Mucosa of descending colon (tissue), 3 donors: ENCODE results near the gene CACNA2D3. TPM values are rescaled to one million over a fixed set of nuclear protein-coding genes. Genes with fewer than 3 reads are reported as not detected.

Experiments used
- ATAC-seq: fragments of 200-7000 bp; cut with Tn5 transposase; one replicate; pipeline ENCODE4 v1.9.1; 2020; ENCODE audit warnings: mild to moderate bottlenecking, moderate library complexity
- DNase-seq, 3 donors: peaks; one replicate each; pipeline ENCODE4 v3.0.0-alpha.2; 2020
- H3K36me3 ChIP-seq: fragments of 200-600 bp; one replicate; pipeline ENCODE4 v1.8.0; 2021; ENCODE audit warnings: low read depth, mild to moderate bottlenecking
- H3K4me1 ChIP-seq: fragments of 200-600 bp; one replicate; pipeline ENCODE4 v1.8.0; 2021; ENCODE audit warnings: low read depth, mild to moderate bottlenecking
- H3K4me3 ChIP-seq: fragments of 200-600 bp; one replicate; pipeline ENCODE4 v1.8.0; 2021; ENCODE audit warnings: mild to moderate bottlenecking
- H3K9me3 ChIP-seq: fragments of 200-600 bp; one replicate; pipeline ENCODE4 v1.8.0; 2021; ENCODE audit warnings: mild to moderate bottlenecking
- CTCF ChIP-seq: fragments of 200-600 bp; IDR thresholded peaks from one replicate; pipeline ENCODE4 v1.8.0; 2022; ENCODE audit warnings: antibody characterized with exemption, mild to moderate bottlenecking
- intact Hi-C, 2 donors: fragments of 100-400 bp; cut with DNase I in 1 of 2; cut with micrococcal nuclease in 1 of 2; formaldehyde crosslinking; loops; one replicate each; pipeline versions ENCODE4 v1.11.0 to v1.11.1; 2022; cut with DNase I, micrococcal nuclease
- total RNA-seq, 3 donors: library from RNA; stranded (reverse); fragmentation: NEBNext Ultra II Directional in 2 of 3; extraction: Animal tissue kit (Norgen Biotek cat#: 25700) in 2 of 3; gene quantifications; one replicate each; pipeline versions ENCODE4 v1.2.1 to v1.2.4, GENCODE V29; 2021 to 2023
- donor health status: DM: no; HTN: no; CAD: no; lungs with moderate emphysema.
- donor health status: DM: no; HTN: no; CAD: no.
- donor health status: DM: no; HTN: yes; CAD: no.

Gene CACNA2D3
- total RNA-seq, 3 donors from 2014 or later, result 0.34 to 3.5 (median 0.55) TPM

GRCh38 chr3:54955941-54956340 lies 833.6 kb downstream of the CACNA2D3 start:
- Histone ChIP-seq H3K9me3 (no peaks in the 10 kb centered on the region), H3K4me1 (no peaks in the 10 kb centered on the region), H3K36me3 (no peaks in the 10 kb centered on the region), H3K4me3 (no peak overlapping the region)
- no peak for TF ChIP-seq CTCF
- no peak for ATAC-seq
- DNase-seq, result no peak
- intact Hi-C loops, result no loop called here

- Histone ChIP-seq H3K4me3 (no peak overlapping the region), H3K36me3 (no peaks in the 10 kb centered on the region), H3K4me1 (no peaks in the 10 kb centered on the region), H3K9me3 (no peaks in the 10 kb centered on the region)
- intact Hi-C loops, result no loop called here
- DNase-seq (no peak), ATAC-seq (no peak)
- TF ChIP-seq CTCF, result no peak
These were observed 835.4 kb downstream of the CACNA2D3 start for GRCh38 chr3:54957711-54958110.

GRCh38 chr3:54960082-54960481 lies 837.7 kb downstream of the CACNA2D3 start:
- TF ChIP-seq CTCF, result no peak
- Histone ChIP-seq H3K9me3 (no peaks in the 10 kb centered on the region), H3K4me3 (no peak overlapping the region), H3K36me3 (no peaks in the 10 kb centered on the region), H3K4me1 (no peaks in the 10 kb centered on the region)
- DNase-seq, result no peak
- no peak for ATAC-seq
- intact Hi-C loops, result no loop called here

GRCh38 chr3:54960701-54961100 lies 838.3 kb downstream of the CACNA2D3 start:
- no peak for ATAC-seq
- H3K9me3 ChIP-seq, result no peaks in the 10 kb centered on the region
- no peak for DNase-seq
- TF ChIP-seq CTCF, result no peak
- H3K4me3 ChIP-seq, result no peak overlapping the region
- intact Hi-C loops, result no loop called here
- H3K36me3 ChIP-seq, result no peaks in the 10 kb centered on the region
- no peaks in the 10 kb centered on the region for H3K4me1 ChIP-seq

GRCh38 chr3:54962200-54962599 lies 839.8 kb downstream of the CACNA2D3 start:
- no peak for TF ChIP-seq CTCF
- no peaks in the 10 kb centered on the region for H3K9me3 ChIP-seq
- no peak for DNase-seq
- no peaks in the 10 kb centered on the region for H3K4me1 ChIP-seq
- ATAC-seq, result no peak
- H3K36me3 ChIP-seq, result no peaks in the 10 kb centered on the region
- intact Hi-C loops, result no loop called here
- no peak overlapping the region for H3K4me3 ChIP-seq

- TF ChIP-seq CTCF, result no peak
- no peak for ATAC-seq
These were observed 841.3 kb downstream of the CACNA2D3 start for GRCh38 chr3:54963641-54964040.

More at GRCh38 chr3:54963641-54964040, 841.3 kb downstream of the CACNA2D3 start:
- Histone ChIP-seq H3K9me3 (no peaks in the 10 kb centered on the region), H3K4me1 (no peaks in the 10 kb centered on the region), H3K36me3 (no peaks in the 10 kb centered on the region), H3K4me3 (no peak overlapping the region)
- intact Hi-C loops, result no loop called here
- DNase-seq, result no peak
